EL (cell line): ENCODE results near the gene RPL29.

Source experiments
- DNase-seq: peaks from one replicate; pipeline ENCODE4 v3.0.0-alpha.2; 2016

RPL29 gene

GRCh38 chr3:51980253-51980652, 15.4 kb downstream of the RPL29 start:
- DNase-seq = no peak

GRCh38 chr3:51978143-51978502, 17.6 kb downstream of the RPL29 start:
- no peak for DNase-seq

GRCh38 chr3:51977446-51978142, 18.1 kb downstream of the RPL29 start:
- DNase-seq = no peak

GRCh38 chr3:51975852-51976549, 19.7 kb downstream of the RPL29 start:
- peak; percentile 61 for DNase-seq

- peak; percentile 70 for DNase-seq
These were observed 20.5 kb downstream of the RPL29 start, which contains the start of gene ABHD14A for GRCh38 chr3:51974963-51975851. Gene ABHD14A, plus strand, starts transcription at chr3:51975064. Its CDS starts 72 bp downstream, at chr3:51975136.

GRCh38 chr3:51974277-51974962, 21.3 kb downstream of the RPL29 start:
- DNase-seq = no peak

GRCh38 chr3:51971350-51971749, 24.3 kb downstream of the RPL29 start:
- no peak for DNase-seq

- no peak for DNase-seq
These were observed 24.9 kb downstream of the RPL29 start for GRCh38 chr3:51970606-51971300.

- no peak for DNase-seq
These were observed 25.9 kb downstream of the RPL29 start for GRCh38 chr3:51969841-51970240.

GRCh38 chr3:51968883-51969678, 26.6 kb downstream of the RPL29 start:
- DNase-seq = no peak

- peak; percentile 31 for DNase-seq
These were observed 27.4 kb downstream of the RPL29 start for GRCh38 chr3:51968170-51968775.

GRCh38 chr3:51967384-51968169, 28.1 kb downstream of the RPL29 start, which contains the start of gene PCBP4:
Gene PCBP4, minus strand, starts transcription at chr3:51967454. Its CDS starts 6,214 bp downstream, at chr3:51961240.
- peak; percentile 67 for DNase-seq

GRCh38 chr3:51966922-51967383, 28.7 kb downstream of the RPL29 start:
- no peak for DNase-seq

GRCh38 chr3:51966486-51966885, 29.2 kb downstream of the RPL29 start:
- no peak for DNase-seq

GRCh38 chr3:51966016-51966415, 29.7 kb downstream of the RPL29 start:
- no peak for DNase-seq

GRCh38 chr3:51964521-51964920, 31.2 kb downstream of the RPL29 start:
- DNase-seq = no peak

- DNase-seq = no peak
These were observed 31.7 kb downstream of the RPL29 start for GRCh38 chr3:51963951-51964451.

- no peak for DNase-seq
These were observed 32.7 kb downstream of the RPL29 start for GRCh38 chr3:51962854-51963530.
